ENCODE measurements around the gene GPC6.

The GPC6 gene

DNA sequence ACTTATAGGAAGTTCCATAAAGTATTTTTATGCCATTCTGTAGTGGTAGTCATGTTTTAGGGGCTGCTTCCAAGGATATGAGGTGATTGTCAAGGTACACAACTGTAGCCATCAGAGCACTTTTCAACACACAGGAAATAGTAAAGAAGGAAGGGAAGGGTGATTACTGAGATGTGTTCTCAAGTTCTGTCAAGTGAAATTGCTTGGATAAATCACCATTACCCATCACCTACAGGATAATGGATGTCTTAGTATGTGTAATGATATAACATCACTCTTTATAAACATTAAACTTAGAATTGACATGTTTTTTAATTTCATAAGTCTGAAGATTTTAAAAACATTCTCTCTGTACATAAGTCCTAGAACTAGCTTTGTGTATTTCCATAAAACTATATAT lies 765.0 kb downstream of the GPC6 start:
- TF ChIP-seq, protein P1, sequence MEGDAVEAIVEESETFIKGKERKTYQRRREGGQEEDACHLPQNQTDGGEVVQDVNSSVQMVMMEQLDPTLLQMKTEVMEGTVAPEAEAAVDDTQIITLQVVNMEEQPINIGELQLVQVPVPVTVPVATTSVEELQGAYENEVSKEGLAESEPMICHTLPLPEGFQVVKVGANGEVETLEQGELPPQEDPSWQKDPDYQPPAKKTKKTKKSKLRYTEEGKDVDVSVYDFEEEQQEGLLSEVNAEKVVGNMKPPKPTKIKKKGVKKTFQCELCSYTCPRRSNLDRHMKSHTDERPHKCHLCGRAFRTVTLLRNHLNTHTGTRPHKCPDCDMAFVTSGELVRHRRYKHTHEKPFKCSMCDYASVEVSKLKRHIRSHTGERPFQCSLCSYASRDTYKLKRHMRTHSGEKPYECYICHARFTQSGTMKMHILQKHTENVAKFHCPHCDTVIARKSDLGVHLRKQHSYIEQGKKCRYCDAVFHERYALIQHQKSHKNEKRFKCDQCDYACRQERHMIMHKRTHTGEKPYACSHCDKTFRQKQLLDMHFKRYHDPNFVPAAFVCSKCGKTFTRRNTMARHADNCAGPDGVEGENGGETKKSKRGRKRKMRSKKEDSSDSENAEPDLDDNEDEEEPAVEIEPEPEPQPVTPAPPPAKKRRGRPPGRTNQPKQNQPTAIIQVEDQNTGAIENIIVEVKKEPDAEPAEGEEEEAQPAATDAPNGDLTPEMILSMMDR (IDR thresholded peaks at IDR 0.05; ENCODE audit: control insufficient read depth, insufficient read depth, low read depth, low read length, missing control alignments), result no peak
- DNase-seq (ENCODE audit: low read depth), result no peak
- H3K4me3 ChIP-seq (ENCODE audit: control insufficient read depth, low read depth, low read length), result no peak overlapping the region

DNA sequence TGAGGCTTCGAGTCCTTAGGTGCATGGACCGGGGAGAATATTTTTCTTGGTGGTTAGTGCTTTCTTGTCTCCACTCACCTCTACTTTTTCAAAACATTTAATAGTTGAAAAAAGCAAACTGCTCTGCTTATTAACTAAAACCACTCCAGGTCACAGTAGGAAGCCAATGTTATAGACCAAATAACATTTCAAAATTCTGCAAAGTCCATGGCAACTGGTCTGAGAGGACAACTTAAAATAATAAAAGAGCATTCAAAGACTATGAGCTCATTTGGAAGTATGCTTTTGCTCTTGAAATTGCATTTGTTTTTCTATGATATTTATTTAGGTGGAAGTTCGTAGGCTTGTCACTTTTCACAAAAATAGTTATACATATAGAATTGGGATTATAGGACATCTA lies 769.9 kb downstream of the GPC6 start:
- TF ChIP-seq, protein P1 (IDR thresholded peaks at IDR 0.05; ENCODE audit: control insufficient read depth, insufficient read depth, low read depth, low read length, missing control alignments), result no peak
- H3K4me3 ChIP-seq (ENCODE audit: control insufficient read depth, low read depth, low read length), result no peak overlapping the region
- DNase-seq (ENCODE audit: low read depth), result no peak

DNA sequence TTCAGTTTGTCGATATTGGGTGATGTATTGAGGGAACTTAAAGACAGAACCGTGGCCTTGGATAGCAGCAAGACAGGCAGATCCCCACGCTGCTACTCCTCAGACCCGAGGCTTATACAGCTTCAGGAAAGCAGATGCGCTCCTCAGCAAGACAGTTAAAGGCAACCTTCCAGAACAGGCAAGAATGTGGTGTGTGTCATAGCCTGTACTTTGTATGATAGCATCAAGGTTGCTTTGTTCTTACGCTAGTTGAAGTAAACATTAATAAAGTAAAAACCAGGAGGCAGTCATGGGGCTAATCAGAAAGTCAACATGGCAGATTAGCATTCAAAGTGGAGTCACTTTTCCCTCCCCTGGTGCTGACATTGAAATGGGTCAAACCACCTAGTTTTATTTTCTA lies 779.7 kb downstream of the GPC6 start:
- no peak for DNase-seq (ENCODE audit: low read depth)
- TF ChIP-seq, protein P1 (IDR thresholded peaks at IDR 0.05; ENCODE audit: control insufficient read depth, insufficient read depth, low read depth, low read length, missing control alignments), result no peak
- H3K4me3 ChIP-seq (ENCODE audit: control insufficient read depth, low read depth, low read length), result no peak overlapping the region

DNA sequence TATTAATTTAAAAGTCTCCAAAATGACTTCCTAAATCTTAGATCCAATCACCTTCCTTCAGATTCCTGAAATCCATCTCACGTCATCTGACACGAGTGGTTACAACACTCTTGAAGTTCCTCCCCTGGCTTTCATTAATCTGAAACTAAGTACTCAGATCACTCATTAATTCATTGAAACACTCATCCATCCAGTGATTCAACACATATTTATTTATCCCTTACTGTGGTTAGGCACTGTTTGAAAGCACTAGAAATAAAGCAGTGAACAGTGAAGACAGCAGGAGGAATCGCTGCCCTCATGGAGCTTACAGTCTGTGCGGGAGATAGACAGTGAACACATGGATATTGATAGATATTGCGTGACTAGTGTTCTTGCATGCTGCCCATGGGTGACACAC lies 780.5 kb downstream of the GPC6 start:
- H3K4me3 ChIP-seq (ENCODE audit: control insufficient read depth, low read depth, low read length), result no peak overlapping the region
- no peak for DNase-seq (ENCODE audit: low read depth)
- TF ChIP-seq, protein P1 (IDR thresholded peaks at IDR 0.05; ENCODE audit: control insufficient read depth, insufficient read depth, low read depth, low read length, missing control alignments), result no peak

DNA sequence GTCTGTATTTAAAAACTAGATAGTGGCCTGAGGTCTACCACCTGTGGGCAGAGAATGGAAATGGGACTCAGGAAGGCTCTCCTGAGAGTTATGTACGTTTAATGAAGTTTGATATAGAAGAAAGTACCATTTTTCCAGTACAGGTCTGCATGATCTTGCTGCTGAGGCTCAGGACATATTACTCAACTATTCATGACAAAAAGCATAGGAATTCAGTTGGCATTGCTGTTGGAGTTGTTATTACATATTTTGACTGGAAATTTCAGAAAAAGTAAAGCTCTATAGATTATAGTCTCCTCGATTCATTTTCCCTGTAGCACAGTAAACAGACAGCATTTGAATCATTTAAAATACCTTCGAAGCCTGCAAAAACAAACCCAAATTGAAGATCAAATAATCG lies 783.1 kb downstream of the GPC6 start:
- DNase-seq (ENCODE audit: low read depth), result peak; percentile 17
- TF ChIP-seq, protein P1 (IDR thresholded peaks at IDR 0.05; ENCODE audit: control insufficient read depth, insufficient read depth, low read depth, low read length, missing control alignments), result no peak
- no peak overlapping the region for H3K4me3 ChIP-seq (ENCODE audit: control insufficient read depth, low read depth, low read length)

DNA sequence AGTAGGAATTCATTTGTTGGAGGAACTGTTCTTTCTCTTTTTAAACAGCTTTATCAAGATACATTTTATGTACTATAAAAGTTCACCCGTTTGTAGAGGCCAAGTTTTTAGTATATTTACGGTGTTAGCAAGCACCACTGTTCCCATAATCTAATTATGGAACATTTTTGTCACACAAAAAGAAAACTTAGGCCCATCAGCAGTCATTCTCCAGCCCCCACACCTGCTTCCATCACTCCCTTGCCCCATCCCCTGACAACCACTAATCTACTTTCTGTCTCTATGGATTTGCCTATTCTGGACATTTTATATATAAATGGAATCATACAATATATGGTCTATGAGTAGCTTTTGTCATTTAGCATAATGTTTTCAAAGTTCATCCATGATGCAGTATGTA lies 787.9 kb downstream of the GPC6 start:
- no peak for DNase-seq (ENCODE audit: low read depth)
- H3K4me3 ChIP-seq (ENCODE audit: control insufficient read depth, low read depth, low read length), result no peak overlapping the region
- TF ChIP-seq, protein P1 (IDR thresholded peaks at IDR 0.05; ENCODE audit: control insufficient read depth, insufficient read depth, low read depth, low read length, missing control alignments), result no peak

DNA sequence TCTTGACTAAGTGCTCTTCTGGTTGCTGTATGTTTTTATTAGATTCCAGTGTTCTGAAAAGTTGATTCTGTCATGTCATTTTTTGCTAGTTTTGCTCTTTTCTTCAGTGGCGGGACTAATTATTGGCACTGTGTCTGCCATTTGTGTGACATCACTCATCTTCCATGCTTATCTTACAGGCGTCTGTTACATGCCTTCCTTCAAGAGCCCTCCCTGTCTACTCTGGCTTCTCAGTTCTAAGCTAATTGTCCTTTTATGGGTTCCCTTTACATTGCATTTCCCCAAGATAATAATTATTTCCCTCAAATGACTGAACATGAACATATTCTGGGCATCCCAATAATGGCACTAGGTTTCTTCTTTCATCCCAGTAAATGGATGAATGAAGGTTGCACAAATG lies 793.8 kb downstream of the GPC6 start:
- DNase-seq (ENCODE audit: low read depth), result no peak
- H3K4me3 ChIP-seq (ENCODE audit: control insufficient read depth, low read depth, low read length), result no peak overlapping the region
- TF ChIP-seq, protein P1 (IDR thresholded peaks at IDR 0.05; ENCODE audit: control insufficient read depth, insufficient read depth, low read depth, low read length, missing control alignments), result no peak
